HepG2 (cell line): ENCODE measurements around the gene PRSS36.
"Not testable (repeated sequence)": the region's sequence is repeated elsewhere in the genome, so short reads cannot be mapped to it uniquely, and the experiment has no call there.

ENCODE experiments used
- ARNTL ChIP-seq: sonication (generic); formaldehyde crosslinking; IDR thresholded peaks from 2 replicates; pipeline ENCODE4 v1.4.0; 2020; ENCODE audit warnings: mild to moderate bottlenecking, missing genetic modification reagents
- KDM5B ChIP-seq: sonication (generic); formaldehyde crosslinking; IDR thresholded peaks from 2 replicates; pipeline ENCODE4 v1.4.0; 2020; ENCODE audit warnings: missing genetic modification reagents, mild to moderate bottlenecking, borderline replicate concordance
- TCF7 ChIP-seq: sonication (generic); IDR thresholded peaks from 2 replicates; pipeline ENCODE4 v1.6.1; 2016; ENCODE audit warnings: antibody characterized with exemption, low read depth
- ZNF607 ChIP-seq: sonication (generic); formaldehyde crosslinking; IDR thresholded peaks from 2 replicates; pipeline ENCODE4 v1.5.1; 2020; ENCODE audit warnings: missing genetic modification reagents, mild to moderate bottlenecking, borderline replicate concordance
- TF ChIP-seq, protein P1 (sequence below): sonication (generic); IDR thresholded peaks from 2 replicates; pipeline ENCODE4 v1.6.1; 2016; ENCODE audit warnings: low read depth, borderline replicate concordance

DNA sequence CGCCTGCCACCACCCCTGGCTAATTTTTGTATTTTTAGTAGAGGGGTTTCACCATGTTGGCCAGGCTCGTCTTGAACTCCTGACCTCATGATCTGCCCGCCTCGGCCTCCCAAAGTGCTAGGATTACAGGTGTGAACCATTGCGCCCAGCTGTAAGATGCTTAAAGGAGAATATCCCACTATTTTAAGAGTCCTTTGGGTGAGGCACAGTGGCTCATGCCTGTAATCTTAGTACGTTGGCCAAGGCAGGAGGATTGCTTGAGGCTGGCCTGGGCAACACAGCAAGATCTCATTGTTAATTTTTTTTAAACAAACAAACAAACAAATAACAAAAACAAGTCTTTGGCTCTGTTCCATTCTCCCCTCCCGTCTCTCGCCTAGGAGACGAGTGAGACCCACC is 8.8 kb downstream of the PRSS36 start:
- TF ChIP-seq KDM5B (CRISPR knock-in tag); ARNTL (CRISPR knock-in tag); ZNF607 (CRISPR knock-in tag); TCF7: not testable (repeated sequence)
- TF ChIP-seq, protein P1, sequence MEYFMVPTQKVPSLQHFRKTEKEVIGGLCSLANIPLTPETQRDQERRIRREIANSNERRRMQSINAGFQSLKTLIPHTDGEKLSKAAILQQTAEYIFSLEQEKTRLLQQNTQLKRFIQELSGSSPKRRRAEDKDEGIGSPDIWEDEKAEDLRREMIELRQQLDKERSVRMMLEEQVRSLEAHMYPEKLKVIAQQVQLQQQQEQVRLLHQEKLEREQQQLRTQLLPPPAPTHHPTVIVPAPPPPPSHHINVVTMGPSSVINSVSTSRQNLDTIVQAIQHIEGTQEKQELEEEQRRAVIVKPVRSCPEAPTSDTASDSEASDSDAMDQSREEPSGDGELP, result not testable (repeated sequence)
